NCI-H2171 treated with DMSO at 0.1 percent for 48 hours (cell line): ENCODE data around the gene ACTR1B.
"Not testable (repeated sequence)": the region's sequence is repeated elsewhere in the genome, so short reads cannot be mapped to it uniquely, and the experiment has no call there.

ENCODE experiments used
- DNase-seq: peaks from one replicate; lab custom pipeline; 2025; lab: John Stamatoyannopoulos, UW

ACTR1B gene

DNA sequence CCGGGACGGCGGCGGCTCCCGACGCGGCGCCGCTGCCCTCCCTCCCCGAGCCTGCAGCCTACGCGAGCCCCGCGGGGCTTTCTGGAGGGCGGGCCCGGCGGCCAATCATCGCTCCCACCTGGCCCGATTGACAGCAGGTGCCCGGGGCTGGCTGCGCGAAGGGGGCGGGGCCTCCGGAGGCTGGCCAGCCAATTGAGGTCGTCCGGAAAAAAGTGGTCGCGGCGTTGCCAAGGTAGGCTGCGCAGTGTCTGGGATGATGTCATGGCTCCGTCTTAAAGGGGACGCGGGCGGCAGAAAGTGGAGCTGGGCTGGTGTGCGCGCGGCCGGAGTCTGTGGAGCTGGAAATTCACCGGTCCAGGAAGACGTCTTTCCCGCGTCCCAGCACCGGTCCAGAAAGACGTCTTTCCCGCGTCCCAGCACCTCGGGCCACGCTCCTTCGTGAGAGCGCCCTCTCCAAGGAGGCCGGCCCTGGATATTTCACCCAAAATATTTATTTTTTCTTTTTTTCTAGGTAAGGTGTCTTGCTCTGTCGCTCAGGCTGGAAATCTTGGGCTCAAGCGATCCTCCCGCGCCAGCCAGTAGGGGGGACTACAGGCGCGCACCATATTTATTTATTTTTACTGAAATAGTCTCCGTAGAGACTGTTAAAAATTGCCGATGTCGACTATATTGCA lies at the start of gene ACTR1B:
TSS of gene ACTR1B (minus strand) at position 83 of the 674 bp plus-strand sequence. CDS start 154 bp downstream, outside the sequence.
- peak; percentile 99 for DNase-seq

DNA sequence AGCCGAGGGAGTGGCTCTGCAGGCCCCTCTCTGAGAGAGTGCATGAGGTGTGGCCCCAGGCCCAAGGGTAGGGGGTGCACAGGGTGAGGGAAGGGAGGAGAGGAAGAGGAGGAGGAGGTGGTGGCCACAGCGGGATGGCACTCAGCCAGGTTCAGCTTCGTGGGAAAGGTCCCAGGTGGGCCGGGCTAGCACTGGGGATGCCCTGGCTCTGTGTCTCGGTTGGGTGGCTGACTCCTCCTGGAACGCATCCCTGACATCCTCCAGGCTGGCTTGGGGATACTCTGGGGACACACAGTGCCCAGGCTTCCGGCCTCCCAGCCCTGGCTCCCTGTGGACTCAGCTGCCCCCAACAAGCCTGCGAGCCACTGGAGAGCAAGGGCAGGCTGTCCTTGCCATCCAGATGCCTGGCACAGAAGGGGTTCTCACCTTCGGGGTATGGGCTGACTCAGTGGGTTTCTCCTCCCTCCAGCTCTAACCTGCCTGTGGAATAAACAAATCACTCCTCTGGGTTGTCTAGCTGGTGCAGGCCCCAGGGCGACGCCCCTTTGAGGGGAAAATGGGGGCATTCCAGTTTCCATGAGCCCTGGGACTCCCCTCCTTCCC lies 49.0 kb upstream of the ACTR1B start:
- DNase-seq: no peak

DNA sequence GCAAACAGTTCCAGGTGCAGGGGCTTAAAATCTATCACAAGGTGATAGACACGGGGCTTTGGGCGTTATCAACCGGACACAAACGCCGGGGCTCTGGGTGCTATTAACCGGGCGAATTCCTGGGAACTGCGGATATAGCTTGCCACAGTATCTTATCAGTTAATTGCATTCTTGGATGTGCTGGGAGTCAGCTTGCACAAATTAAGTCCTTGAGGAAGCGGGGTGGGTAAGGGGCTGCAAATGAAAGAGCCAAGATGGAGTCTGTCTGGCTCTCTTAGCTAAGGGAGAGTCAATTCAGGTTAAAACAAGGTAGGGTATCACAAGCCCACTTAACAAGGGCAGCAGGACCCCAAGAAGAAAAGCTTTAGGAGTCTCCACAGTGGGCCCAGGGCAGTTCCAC lies 48.3 kb upstream of the ACTR1B start:
- not testable (repeated sequence) for DNase-seq

DNA sequence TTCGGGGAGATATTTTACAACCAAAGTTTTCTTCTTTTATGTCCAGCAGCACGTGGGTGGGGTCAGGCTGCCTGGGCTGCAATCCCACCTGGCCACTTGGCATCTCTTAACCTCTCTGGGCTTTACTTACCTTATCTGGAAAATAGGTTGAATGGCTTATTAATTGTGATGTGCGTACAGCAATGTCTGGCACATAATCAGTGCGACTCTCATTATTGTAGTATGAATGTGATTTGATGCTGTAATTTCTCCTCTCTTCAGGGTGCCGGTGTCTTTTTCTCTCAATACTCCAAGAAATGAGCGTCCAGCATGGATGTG lies 47.5 kb upstream of the ACTR1B start:
- DNase-seq: no peak

DNA sequence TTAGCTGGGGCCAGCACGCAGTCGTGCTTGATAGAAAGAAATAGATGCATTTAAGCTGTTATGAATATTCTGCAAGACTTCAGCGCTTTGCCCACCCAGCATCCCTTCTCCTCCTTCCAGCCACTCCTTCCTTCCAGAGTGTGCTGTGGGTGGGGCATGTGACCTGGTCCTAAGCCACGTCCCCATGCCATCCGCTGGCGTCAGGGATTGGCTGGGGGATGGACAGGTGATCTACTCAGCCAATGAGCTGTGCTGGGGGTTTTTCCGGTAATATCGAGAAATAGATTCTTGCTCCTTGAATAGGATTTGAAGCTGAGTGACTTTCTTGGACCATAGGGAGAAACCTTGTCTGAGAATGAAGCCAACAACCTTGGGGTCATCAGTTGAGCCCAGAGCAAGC lies 44.8 kb upstream of the ACTR1B start:
- no peak for DNase-seq

DNA sequence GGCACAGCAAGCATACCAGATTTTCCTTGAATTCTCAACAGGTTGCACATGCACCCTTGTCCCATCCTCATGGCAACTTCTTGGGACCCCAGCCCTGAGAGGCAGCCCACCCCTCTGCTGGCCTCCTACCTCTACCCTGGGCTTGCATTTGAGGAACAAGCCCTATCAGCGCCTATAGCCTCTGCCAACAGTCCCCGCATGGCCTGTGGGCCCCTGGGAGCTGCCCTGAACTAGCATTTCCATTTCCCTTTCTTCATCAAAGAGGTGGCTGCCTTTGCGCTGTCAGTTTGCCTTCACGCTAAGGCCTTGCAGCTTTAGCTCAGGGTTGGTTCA lies 44.2 kb upstream of the ACTR1B start:
- no peak for DNase-seq

DNA sequence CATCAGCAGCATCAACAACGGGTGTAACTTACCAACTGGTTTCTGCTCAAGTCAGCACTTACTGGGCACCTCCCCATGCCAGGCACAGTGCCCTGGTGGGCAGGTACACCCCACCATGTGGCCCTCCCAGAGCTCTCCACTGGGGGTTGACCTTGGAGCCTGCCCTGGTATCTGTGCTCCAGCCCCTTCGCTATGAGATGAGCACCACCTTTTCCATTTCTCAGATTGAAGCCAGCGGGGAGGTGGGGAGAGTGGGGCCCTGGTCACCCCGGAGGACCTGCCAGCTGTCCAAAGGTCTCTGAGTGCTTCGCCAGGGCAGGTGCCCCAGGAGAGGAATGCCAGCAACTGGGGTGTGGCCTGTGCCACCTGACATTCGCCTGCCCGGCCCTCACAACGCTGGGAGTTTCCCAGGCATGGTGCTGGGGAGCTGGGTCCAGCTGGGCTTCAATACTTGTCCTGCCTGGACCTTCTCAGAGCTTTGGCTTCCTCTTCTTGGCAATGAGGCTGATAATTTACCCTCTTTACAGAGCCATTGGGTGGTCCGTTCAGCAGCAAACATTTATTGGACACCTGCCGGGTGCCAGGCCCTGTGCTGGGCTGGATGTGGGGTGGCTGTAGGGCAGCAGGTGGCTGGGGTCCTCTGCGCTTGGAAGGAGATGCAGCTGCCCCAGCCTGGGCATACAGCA lies 43.7 kb upstream of the ACTR1B start:
- DNase-seq: no peak

DNA sequence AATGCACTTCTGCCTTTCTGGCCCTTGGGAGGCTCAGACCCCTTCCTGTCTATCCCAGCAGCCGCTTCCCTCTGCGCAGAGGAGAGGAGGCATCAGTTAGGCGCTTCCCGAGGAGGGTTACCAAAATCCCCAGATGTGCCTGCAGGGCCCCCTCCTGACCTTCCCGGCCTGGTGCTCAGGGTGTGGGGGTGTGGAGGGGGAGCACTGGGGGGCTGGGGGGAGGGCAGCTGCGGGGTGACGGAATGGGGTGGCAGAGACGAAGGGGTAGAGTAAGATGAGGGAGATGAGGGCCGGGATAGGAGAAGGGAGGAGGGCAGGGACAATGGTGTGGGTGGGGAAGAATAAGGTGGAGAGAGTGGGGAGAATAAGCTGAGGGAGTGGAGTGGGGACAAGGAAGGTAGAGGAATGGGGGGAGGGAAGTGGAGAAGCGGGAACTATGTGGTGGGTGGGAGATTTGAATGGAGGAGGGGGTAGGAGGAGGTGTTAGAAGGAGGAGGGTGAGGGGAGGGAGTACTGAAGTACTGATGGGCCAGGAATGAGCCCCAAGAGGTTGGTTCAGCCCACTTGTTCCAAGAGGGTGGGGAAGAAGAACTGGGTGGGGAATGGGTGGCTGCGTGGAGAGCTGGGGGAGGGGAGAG lies 43.0 kb upstream of the ACTR1B start:
- DNase-seq: no peak

DNA sequence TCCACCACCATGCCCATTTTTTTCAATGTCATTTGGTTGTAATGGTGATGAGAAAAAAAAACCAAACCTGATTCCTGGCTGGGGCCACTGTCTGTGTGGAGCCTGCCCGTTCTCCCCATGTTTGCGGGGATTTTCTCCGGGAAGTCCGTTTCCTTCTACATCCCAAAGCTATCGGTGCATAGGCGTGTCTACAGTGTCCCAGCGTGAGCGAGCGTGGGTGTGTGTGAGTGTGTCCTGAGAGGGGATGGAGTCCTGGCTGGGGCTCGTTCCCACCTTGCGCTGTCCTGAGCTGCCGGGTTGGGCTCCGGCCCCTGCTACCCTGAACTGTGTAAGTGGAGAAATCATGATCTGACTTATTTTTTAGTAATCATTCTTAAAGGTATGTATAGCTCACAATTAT lies 42.3 kb upstream of the ACTR1B start:
- DNase-seq: no peak

DNA sequence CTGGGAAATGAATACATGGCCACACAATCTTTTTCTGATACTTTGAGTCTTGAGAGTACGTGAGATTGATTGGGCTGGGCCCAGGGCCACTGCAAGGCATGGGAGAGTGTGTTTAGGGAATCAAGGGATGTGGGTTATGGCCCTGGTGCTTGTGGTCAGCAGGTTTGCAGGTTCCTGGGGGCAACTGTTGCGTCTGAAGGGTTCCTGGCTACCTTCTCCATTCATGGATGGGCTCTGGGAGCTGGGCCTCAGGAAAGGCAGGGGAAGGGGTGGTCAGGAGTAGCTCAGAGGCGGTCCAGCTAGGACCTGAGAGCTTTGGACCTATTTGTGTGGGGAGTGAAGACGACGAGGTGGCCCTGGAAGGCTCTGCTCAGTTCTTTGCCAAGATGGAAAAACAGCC lies 41.1 kb upstream of the ACTR1B start:
- DNase-seq: no peak

DNA sequence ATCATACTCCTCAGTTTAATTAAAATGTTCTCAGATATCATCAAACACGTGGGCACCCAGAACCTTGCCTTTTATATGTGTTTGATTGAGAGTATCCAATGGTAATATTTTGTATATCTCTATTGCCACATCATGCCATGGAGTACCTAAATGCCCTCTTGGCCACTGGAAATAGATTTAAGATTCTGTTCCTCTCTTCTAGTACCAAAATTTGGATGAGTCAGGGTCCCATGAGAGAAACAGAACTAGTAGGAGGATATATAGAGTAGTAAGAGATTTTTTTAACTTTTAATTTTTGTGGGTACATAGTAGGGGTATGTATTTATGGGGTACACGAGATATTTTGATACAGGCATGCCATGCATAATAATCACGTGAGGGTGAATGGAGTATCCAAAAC lies 39.9 kb upstream of the ACTR1B start:
- DNase-seq: no peak

DNA sequence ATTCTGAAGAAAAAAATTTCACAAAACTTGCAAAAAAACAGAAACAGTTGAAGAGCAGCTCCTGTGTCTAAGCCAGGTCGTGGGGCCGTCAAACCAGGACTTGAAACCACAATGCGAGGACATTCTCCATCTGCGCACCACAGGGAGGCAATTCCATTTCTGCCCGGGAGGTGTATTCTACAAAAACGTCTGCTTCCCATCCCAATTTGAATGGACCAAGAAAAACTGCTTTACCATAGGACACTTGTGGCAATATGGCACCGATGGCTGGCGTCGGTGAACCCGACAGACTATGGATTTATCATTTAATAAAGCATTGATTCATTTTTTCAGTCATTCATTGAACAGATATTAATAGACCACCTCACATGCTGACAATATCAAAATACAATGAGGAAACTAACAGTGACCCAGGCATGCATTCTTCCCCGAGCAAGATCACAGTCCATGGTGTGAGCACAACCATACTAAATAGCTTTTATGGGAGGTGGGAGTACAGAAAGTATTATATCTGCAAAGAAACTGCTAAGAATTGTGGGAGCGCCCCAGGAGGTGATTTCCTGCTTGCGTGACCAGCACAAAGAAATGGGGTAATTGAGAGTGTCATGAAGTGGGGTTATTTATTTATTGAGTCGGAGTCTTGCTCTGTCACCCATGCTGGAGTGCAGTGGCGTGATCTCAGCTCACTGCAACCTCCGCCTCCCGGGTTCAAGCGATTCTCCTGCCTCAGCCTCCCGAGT lies 39.1 kb upstream of the ACTR1B start:
- DNase-seq: no peak

DNA sequence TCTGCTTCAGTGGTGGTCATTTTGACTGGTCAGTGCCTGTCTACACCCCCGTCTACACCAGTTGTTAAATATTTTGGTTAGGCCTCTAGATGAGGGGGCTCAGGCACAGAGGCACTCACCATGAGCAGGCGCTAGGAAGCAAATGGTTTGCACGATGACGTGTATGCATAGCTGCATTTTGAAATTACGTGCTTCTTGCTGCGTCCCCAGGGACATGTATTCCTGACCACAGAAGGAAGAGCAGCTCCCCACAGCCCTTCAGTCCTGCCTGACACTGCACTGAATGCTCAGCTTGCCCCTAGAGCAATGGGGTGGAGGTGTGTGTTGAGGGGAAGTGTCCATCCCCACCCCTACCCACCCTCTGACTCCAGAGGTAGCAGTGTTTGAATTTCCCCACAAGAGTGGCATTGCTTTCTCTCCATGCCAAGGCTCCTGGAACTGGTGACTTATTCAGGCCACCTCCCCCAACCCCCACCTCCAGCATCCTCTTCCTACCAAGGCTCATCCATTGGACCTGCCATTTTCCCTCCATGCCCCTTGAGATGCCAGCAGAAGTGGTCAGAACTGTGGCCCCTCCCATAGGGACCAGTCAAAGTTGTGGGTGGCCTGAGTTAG lies 38.1 kb upstream of the ACTR1B start:
- DNase-seq: no peak

DNA sequence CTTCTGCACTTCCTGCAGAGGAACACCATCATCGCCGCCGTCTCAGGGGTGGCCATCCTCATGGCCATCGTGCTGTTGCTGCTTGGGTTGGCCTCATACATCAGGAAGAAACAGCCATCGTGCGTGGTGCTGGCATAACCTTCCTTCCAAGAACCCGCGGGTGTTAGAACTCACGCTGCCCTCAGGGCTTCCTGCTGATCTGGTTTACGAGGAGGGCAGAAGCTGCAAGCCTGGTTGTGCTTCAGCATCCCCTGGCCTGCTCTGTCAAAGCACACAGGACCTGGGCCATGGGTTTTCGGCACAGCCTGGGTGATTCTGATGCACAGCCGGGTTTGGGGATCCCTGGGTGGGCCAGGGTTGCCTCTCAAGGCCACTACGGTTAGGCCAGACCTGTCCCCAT lies 37.3 kb upstream of the ACTR1B start:
- no peak for DNase-seq

DNA sequence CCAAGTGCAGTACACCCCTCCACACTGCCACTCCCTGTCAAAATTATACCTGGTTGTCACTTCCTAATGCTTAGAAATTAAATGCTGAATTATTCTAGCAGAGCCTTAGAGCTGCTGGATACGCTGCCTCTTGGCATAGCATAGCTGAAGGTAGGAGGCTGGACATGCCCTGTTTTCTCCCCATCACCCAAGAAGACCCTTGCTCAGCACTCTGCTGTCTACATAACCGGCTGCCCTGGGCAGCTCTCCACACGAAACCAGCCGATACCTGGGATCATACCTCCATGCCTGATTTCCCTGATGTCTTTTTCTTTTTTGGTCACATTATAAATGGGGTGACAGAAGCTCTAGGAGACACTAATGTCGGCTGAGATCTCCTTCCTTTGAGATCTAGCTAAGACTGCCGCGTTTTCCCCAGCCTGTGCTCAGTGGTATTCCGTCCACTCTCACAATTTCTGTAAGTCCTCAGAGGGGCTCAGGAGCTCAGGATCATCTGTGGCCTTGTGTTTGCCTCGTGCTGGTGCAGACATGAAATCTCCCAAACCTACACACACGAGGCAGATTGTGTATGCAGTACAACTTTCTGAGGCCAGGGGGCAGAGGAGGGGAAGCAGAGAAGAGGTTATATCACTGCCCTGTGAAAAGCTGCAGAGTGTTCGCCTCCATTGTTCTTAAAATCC lies 36.1 kb upstream of the ACTR1B start:
- peak; percentile 68 for DNase-seq

DNA sequence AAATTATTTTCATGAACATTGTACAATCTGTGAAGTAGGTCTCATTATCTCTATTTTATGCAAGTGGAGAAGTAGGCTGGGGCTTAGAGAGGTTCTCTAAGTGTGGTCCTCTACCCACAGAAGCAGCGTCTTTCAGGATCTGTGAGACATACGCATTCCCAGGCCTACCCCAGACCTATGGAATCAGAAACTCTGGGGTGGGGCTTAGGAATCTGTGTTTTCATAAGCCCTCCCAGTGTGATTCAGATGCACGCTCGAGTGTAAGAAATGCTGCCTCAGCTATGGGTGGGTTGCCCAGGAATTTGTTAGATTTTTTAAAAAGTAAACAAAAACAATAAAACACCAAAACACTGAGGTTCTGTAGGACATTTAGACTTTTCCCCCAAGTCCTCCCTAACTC lies 34.7 kb upstream of the ACTR1B start:
- DNase-seq: no peak

DNA sequence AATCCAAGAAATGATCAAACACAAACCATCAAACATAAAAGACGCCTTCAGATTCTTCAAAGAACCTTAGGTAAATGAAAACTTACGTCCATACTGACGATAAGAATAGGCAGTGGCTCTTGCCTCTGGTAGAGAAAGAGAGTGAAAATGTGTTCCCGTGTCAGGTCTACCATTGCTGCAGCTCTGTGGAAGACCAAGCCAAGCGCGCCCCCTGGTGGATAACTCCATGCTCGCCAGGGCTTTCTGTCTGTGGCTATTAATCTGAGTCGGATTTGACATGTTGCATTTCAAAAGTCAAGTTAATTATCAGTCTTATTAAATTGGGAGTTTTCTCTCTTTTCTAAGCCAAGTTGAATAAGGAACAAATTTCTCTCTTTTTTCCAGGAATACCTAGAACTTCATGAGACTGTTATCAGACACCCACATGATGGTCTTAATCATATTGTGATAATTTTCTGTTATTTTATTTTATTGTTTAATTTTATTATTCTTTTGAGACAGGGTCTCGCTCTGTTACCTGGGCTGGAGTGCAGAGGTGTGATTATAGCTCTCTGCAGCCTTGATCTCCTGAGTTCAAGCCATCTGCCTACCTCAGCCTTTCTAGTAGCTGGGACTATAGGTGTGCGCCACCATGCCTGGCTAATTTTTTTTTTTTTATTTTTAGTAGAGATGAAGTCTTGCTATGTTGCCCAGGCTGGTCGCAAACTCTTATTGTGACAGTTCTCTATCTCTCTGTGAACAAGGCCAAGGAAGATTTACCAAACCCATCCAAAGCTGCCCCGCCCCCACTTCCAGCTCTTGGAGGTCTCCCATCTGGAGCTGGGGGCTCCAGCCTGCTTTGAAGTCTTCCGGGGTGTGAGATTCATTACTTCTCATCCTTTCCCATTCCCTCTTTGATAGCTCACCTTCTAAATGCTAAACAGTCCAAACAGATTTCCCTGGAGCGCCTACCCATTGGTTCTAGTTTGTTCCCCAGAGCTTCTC lies 33.7 kb upstream of the ACTR1B start:
- peak; percentile 81 for DNase-seq

DNA sequence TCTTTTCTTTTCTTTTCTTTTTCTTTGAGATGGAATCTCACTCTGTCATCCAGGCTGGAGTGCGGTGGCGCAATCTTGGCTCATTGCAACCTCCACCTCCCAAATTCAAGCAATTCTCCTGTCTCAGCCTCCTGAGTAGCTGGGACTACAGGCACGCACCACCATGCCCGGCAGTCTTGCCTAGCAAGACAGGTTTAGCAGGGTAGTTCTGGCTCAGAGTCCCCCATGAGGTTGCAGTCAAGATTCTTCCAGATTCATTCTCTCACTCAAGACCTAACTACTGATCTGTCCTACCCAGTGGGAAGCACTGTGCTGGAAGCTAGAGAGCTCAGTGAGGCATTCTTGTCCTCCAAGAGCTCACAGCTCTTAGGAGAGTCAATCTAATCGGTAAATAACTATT lies 31.9 kb upstream of the ACTR1B start:
- DNase-seq: no peak

DNA sequence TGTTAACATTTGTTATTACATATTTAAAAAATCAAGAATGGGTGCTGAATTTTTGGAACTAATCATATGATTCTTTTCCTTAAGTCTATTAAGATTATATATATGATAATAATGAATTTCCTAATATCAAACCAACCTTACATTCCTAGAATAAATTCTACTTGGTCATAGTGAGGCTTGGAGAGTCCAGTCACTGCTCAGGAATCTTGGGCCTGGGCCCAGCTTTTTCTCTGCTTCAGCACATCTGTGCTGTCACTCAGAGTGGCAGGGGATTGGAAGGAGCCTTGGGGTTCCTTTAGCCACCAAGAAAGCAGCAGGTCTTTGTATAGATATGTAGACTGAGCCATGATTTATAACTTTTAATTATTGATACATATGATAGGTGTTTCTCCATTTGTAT lies 29.6 kb upstream of the ACTR1B start:
- DNase-seq: no peak

DNA sequence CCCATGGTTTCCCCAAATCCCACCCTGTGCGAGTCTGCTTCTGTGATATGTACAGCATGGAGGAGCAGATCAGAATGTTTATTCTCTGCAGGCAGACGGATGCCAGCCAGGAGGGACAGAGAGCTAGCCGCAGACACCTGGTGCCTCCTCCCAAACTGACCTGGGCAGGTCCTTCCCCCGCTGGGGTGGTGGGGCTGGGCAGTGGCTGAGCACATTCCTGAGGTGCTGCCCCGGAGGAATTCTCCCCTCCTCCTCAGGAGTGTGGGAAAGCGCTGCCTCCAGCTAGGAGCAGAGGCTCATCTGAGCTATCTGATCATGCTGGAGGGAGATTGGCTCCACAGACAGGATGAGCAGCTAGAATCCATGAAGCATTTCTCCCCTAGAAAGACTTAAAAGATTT lies 27.3 kb upstream of the ACTR1B start:
- DNase-seq: no peak
